Chondrocyte (in vitro differentiated cells): ENCODE measurements around the gene MSH2. TPM values are rescaled to one million over a fixed set of nuclear protein-coding genes. Genes with fewer than 3 reads are reported as not detected.

ENCODE experiments used
- DNase-seq: peaks from one replicate; pipeline ENCODE4 v3.0.0; 2021; ENCODE audit warnings: mixed read lengths, low spot score
- H3K27ac Mint-ChIP-seq: one replicate; pipeline ENCODE4 v1.8.0; 2021; ENCODE audit warnings: mild to moderate bottlenecking, moderate library complexity, mixed read lengths; ENCODE audit not compliant: unreplicated experiment
- H3K27me3 Mint-ChIP-seq: 2 replicates; pipeline ENCODE4 v1.8.0; 2021; ENCODE audit warnings: low read depth, mixed read lengths
- H3K36me3 Mint-ChIP-seq: 2 replicates; pipeline ENCODE4 v1.8.0; 2021; ENCODE audit warnings: low read depth, mixed read lengths
- H3K4me1 Mint-ChIP-seq: 2 replicates; pipeline ENCODE4 v1.8.0; 2021; ENCODE audit warnings: low read depth, mild to moderate bottlenecking, mixed read lengths
- H3K4me3 Mint-ChIP-seq: one replicate; pipeline ENCODE4 v1.8.0; 2021; ENCODE audit warnings: mild to moderate bottlenecking, moderate library complexity, mixed read lengths; ENCODE audit not compliant: unreplicated experiment
- H3K9me3 Mint-ChIP-seq: 2 replicates; pipeline ENCODE4 v1.8.0; 2021; ENCODE audit warnings: low read depth, mixed read lengths
- CTCF ChIP-seq: fragments of 200-600 bp; sonication (generic); IDR thresholded peaks from 2 replicates; pipeline ENCODE4 v1.5.0; 2021; ENCODE audit warnings: antibody characterized with exemption, mild to moderate bottlenecking, moderate library complexity
- total RNA-seq: library from RNA; stranded (reverse); gene quantifications from 3 replicates; pipeline ENCODE4 v1.2.1, GENCODE V29; 2021

The MSH2 gene
- total RNA-seq, 1 donor from 2014 or later, result 21.0 TPM

DNA sequence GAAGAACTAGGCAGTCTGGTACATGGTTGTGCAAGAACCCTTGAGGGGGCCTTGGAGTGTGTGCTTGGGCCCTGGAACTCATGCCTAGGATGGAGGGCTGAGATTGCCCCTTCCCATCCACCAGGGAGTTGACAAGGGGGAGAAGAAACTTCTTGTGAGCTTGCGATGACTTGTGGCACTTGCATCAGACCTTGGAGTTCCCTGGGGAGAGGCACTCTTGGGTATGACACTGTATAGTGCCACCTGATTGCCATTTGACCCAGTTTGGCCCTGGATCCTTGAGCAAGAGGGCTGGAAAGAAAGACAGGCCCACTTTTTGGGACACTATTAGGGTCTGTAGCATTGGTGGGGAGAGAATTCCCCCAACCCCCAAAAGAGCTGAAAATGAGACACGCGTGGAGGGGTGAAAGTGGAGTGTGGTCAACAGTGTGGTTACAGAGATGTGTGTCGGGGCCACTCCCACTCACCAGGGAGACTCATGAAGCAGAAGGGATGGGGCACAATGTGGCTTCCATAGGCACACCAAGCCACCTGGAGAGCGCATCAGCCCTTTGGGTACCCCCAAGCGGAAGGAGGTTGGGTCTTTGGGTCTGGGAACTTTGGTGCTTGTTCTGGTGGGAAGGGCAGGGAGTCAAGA is 101.3 kb downstream of the MSH2 start:
- Mint-ChIP-seq H3K4me3 (no peak overlapping the region), H3K36me3 (peaks cover 7% of the 10 kb centered on the region), H3K27ac (no peak overlapping the region), H3K9me3 (peaks cover 23% of the 10 kb centered on the region), H3K4me1 (peaks cover 12% of the 10 kb centered on the region), H3K27me3 (no peaks in the 10 kb centered on the region)
- DNase-seq, result no peak
- TF ChIP-seq CTCF, result no peak

GRCh38 chr2:47506024-47506423 is 103.1 kb downstream of the MSH2 start:
- Mint-ChIP-seq H3K9me3 (peaks cover 13% of the 10 kb centered on the region), H3K27ac (no peak overlapping the region), H3K27me3 (no peaks in the 10 kb centered on the region), H3K36me3 (peaks cover 2% of the 10 kb centered on the region), H3K4me3 (no peak overlapping the region), H3K4me1 (peaks cover 12% of the 10 kb centered on the region)
- DNase-seq, result no peak
- TF ChIP-seq CTCF, result no peak

DNA sequence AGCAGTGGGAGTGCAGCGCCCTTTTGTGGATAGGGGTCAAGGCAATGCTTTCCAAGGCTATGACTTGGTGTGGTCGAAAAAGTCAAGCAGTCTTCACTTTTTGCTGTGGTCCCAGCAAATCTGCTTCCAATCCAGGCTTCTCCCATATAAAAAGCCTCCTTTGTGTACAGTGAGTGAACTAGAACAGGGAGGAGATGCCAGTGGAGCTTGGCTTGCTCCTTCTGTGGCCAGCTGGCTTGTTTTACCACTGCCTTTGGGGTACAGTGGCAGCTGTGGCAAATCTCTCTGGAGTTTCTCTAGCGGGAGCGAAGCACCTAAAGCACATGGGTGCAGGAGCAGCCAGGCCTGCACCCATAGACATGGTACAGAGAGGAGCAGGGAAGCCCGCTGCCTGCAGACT is 103.5 kb downstream of the MSH2 start:
- H3K27ac Mint-ChIP-seq, result no peak overlapping the region
- H3K36me3 Mint-ChIP-seq, result peaks cover 2% of the 10 kb centered on the region
- H3K27me3 Mint-ChIP-seq, result no peaks in the 10 kb centered on the region
- H3K4me3 Mint-ChIP-seq, result no peak overlapping the region
- peaks cover 13% of the 10 kb centered on the region for H3K9me3 Mint-ChIP-seq
- peaks cover 10% of the 10 kb centered on the region for H3K4me1 Mint-ChIP-seq
- DNase-seq, result no peak
- no peak for TF ChIP-seq CTCF

GRCh38 chr2:47508080-47508479 is 105.1 kb downstream of the MSH2 start:
- peaks cover 13% of the 10 kb centered on the region for H3K9me3 Mint-ChIP-seq
- no peak overlapping the region for H3K27ac Mint-ChIP-seq
- peaks cover 6% of the 10 kb centered on the region for H3K4me1 Mint-ChIP-seq
- H3K4me3 Mint-ChIP-seq, result no peak overlapping the region
- no peak for TF ChIP-seq CTCF
- DNase-seq, result no peak
- no peaks in the 10 kb centered on the region for H3K27me3 Mint-ChIP-seq
- H3K36me3 Mint-ChIP-seq, result peaks cover 2% of the 10 kb centered on the region

DNA sequence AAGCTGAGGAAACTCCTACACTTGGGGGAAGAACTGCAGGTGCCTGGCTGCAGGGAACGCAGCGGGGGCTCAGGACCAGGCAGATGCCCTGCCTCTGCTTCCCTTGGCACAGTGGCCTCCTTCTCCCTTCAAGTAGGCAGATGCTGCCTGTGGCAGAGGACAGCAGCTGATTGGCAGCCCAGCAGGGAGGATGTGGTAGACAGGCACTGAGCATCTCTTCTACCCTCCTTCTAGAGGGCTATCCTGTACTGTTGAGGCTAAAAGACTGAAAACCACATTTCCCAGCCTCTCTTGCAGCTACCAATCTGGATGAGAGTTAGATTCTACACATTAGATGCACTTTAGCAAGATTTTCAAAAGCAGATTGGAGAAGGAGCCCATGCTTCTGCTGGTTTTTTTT is 105.7 kb downstream of the MSH2 start:
- no peak for TF ChIP-seq CTCF
- H3K27me3 Mint-ChIP-seq, result no peaks in the 10 kb centered on the region
- DNase-seq, result no peak
- H3K27ac Mint-ChIP-seq, result no peak overlapping the region
- peaks cover 2% of the 10 kb centered on the region for H3K36me3 Mint-ChIP-seq
- no peak overlapping the region for H3K4me3 Mint-ChIP-seq
- H3K9me3 Mint-ChIP-seq, result peaks cover 13% of the 10 kb centered on the region
- peaks cover 6% of the 10 kb centered on the region for H3K4me1 Mint-ChIP-seq
